Activated CD4-positive, alpha-beta T cell treated with anti-CD3 and anti-CD28 coated beads for 36 hours (primary cell): ENCODE results near the gene RAB6A. TPM values are rescaled to one million over a fixed set of nuclear protein-coding genes. Genes with fewer than 3 reads are reported as not detected.

Experiments used
- ATAC-seq: fragments of 200-7000 bp; cut with Tn5 transposase; one replicate; pipeline ENCODE4 v1.10.0; 2021; ENCODE audit warnings: mild to moderate bottlenecking, moderate library complexity
- CTCF ChIA-PET: fragments of 350-600 bp; sonication (Branson Sonifier 250); formaldehyde crosslinking; loops from one replicate; lab custom pipeline; 2021; ENCODE audit warnings: antibody characterized with exemption; lab: Charles Lee
- POLR2A ChIA-PET: fragments of 350-600 bp; sonication (Branson Sonifier 250); formaldehyde crosslinking; loops from one replicate; lab custom pipeline; 2021; ENCODE audit warnings: antibody characterized with exemption, inconsistent platforms; lab: Charles Lee
- DNase-seq: peaks from one replicate; pipeline ENCODE4 v3.0.0-alpha.2; 2020
- H3K27ac Mint-ChIP-seq: one replicate; pipeline ENCODE4 v1.8.0; 2021; ENCODE audit warnings: mixed read lengths
- H3K27me3 Mint-ChIP-seq: one replicate; pipeline ENCODE4 v1.8.0; 2021; ENCODE audit warnings: mixed read lengths
- H3K36me3 Mint-ChIP-seq: one replicate; pipeline ENCODE4 v1.8.0; 2021; ENCODE audit warnings: low read depth, mixed read lengths
- H3K4me1 Mint-ChIP-seq: one replicate; pipeline ENCODE4 v1.8.0; 2021; ENCODE audit warnings: mixed read lengths
- H3K4me3 Mint-ChIP-seq: one replicate; pipeline ENCODE4 v1.8.0; 2021; ENCODE audit warnings: mild to moderate bottlenecking, moderate library complexity, mixed read lengths
- H3K9me3 Mint-ChIP-seq: one replicate; pipeline ENCODE4 v1.8.0; 2021; ENCODE audit warnings: low read depth, mixed read lengths
- intact Hi-C, 2 experiments: fragments of 100-400 bp; cut with DNase I in 1 of 2; cut with micrococcal nuclease in 1 of 2; formaldehyde crosslinking; loops; one replicate each; pipeline versions ENCODE4 v1.14.2 to v1.15.1; 2022 to 2024; cut with DNase I, micrococcal nuclease
- total RNA-seq, 2 experiments: library from RNA; stranded (reverse); gene quantifications; one replicate each; pipeline ENCODE4 v1.2.3, GENCODE V29; 2021

Gene RAB6A
- total RNA-seq, 2 experiments from 2014 or later = 57.9 to 58.9 TPM

GRCh38 chr11:73671701-73672100 lies 89.2 kb downstream of the RAB6A start:
- Mint-ChIP-seq H3K36me3 (peaks cover 2% of the 10 kb centered on the region), H3K4me3 (no peak overlapping the region), H3K4me1 (no peaks in the 10 kb centered on the region), H3K27me3 (no peaks in the 10 kb centered on the region), H3K9me3 (no peaks in the 10 kb centered on the region), H3K27ac (no peak overlapping the region)
- ChIA-PET CTCF (interaction anchor here (0.7 to 2.2 kb wide), 2 partner anchors 10 to 471 kb away, joined by 5 to 23 read pairs; no protein-coding TSS in a partner anchor), POLR2A (no interaction called here)
- no peak for DNase-seq
- intact Hi-C loops = no loop called here
- no peak for ATAC-seq

- CTCF ChIA-PET = interaction anchor here (0.7 to 2.2 kb wide), 2 partner anchors 9 to 470 kb away, joined by 5 to 23 read pairs; no protein-coding TSS in a partner anchor
- H3K36me3 Mint-ChIP-seq = no peaks in the 10 kb centered on the region
- no peaks in the 10 kb centered on the region for H3K27me3 Mint-ChIP-seq
- no peaks in the 10 kb centered on the region for H3K9me3 Mint-ChIP-seq
- no peak overlapping the region for H3K27ac Mint-ChIP-seq
- no peak overlapping the region for H3K4me3 Mint-ChIP-seq
- no peaks in the 10 kb centered on the region for H3K4me1 Mint-ChIP-seq
- intact Hi-C loops = no loop called here
- POLR2A ChIA-PET = no interaction called here
- no peak for ATAC-seq
- no peak for DNase-seq
Measured at GRCh38 chr11:73670808-73671207, 90.1 kb downstream of the RAB6A start.

- intact Hi-C loops = loop anchor here in 1 of 2 experiments (10.0 kb wide), 1 partner anchor 263 kb away; no protein-coding TSS in a partner anchor
- DNase-seq (no peak), ATAC-seq (no peak)
- Mint-ChIP-seq H3K27ac (no peak overlapping the region), H3K36me3 (no peaks in the 10 kb centered on the region), H3K9me3 (no peaks in the 10 kb centered on the region), H3K4me1 (peaks cover 10% of the 10 kb centered on the region), H3K4me3 (no peak overlapping the region), H3K27me3 (no peaks in the 10 kb centered on the region)
- CTCF ChIA-PET = no interaction called here
- POLR2A ChIA-PET = no interaction called here
Measured at GRCh38 chr11:73667891-73668290, 93.0 kb downstream of the RAB6A start.

- intact Hi-C loops = loop anchor here in 1 of 2 experiments (10.0 kb wide), 1 partner anchor 260 kb away; no protein-coding TSS in a partner anchor
- DNase-seq = no peak
- Mint-ChIP-seq H3K4me3 (no peak overlapping the region), H3K9me3 (no peaks in the 10 kb centered on the region), H3K27me3 (no peaks in the 10 kb centered on the region), H3K27ac (no peak overlapping the region), H3K36me3 (no peaks in the 10 kb centered on the region), H3K4me1 (peaks cover 10% of the 10 kb centered on the region)
- no peak for ATAC-seq
- ChIA-PET CTCF (interaction anchor here (0.5 to 10.0 kb wide), 3 partner anchors 38 to 1652 kb away, joined by 3 to 218 read pairs (median 3); no protein-coding TSS in a partner anchor), POLR2A (no interaction called here)
Measured at GRCh38 chr11:73664877-73665276, 96.0 kb downstream of the RAB6A start.

- no peaks in the 10 kb centered on the region for H3K9me3 Mint-ChIP-seq
- no peaks in the 10 kb centered on the region for H3K36me3 Mint-ChIP-seq
- peaks cover 10% of the 10 kb centered on the region for H3K4me1 Mint-ChIP-seq
- no peak overlapping the region for H3K27ac Mint-ChIP-seq
- no peak for ATAC-seq
- CTCF ChIA-PET = interaction anchor here (0.5 to 10.0 kb wide), 3 partner anchors 37 to 1653 kb away, joined by 3 to 218 read pairs (median 75); no protein-coding TSS in a partner anchor
- POLR2A ChIA-PET = no interaction called here
- intact Hi-C loops = loop anchor here in 1 of 2 experiments (10.0 kb wide), 1 partner anchor 259 kb away; no protein-coding TSS in a partner anchor
- H3K4me3 Mint-ChIP-seq = no peak overlapping the region
- DNase-seq = no peak
- H3K27me3 Mint-ChIP-seq = no peaks in the 10 kb centered on the region
Measured at GRCh38 chr11:73663604-73664495, 97.0 kb downstream of the RAB6A start.

GRCh38 chr11:73662445-73663157 lies 98.3 kb downstream of the RAB6A start:
- H3K27me3 Mint-ChIP-seq = no peaks in the 10 kb centered on the region
- ChIA-PET POLR2A (interaction anchor here (0.7 kb wide), 1 partner anchor 314 kb away, joined by 3 read pairs; no protein-coding TSS in a partner anchor), CTCF (interaction anchor here (0.6 to 10.0 kb wide), 14 partner anchors 9 to 356 kb away, joined by 3 to 218 read pairs (median 6); partner anchors contain the start of gene PLEKHB1)
- H3K9me3 Mint-ChIP-seq = no peaks in the 10 kb centered on the region
- no peak for DNase-seq
- H3K27ac Mint-ChIP-seq = no peak overlapping the region
- peaks cover 10% of the 10 kb centered on the region for H3K4me1 Mint-ChIP-seq
- intact Hi-C loops = loop anchor here in 1 of 2 experiments (10.0 kb wide), 1 partner anchor 258 kb away; no protein-coding TSS in a partner anchor
- no peak for ATAC-seq
- no peaks in the 10 kb centered on the region for H3K36me3 Mint-ChIP-seq
- H3K4me3 Mint-ChIP-seq = no peak overlapping the region

- CTCF ChIA-PET = interaction anchor here (0.6 to 10.0 kb wide), 31 partner anchors 10 to 478 kb away, joined by 3 to 218 read pairs (median 4); partner anchors contain the start of gene PLEKHB1
- H3K4me1 Mint-ChIP-seq = peaks cover 10% of the 10 kb centered on the region
- H3K27me3 Mint-ChIP-seq = no peaks in the 10 kb centered on the region
- no peaks in the 10 kb centered on the region for H3K36me3 Mint-ChIP-seq
- POLR2A ChIA-PET = no interaction called here
- intact Hi-C loops = loop anchor here (1.0 to 10.0 kb wide), 5 partner anchors 36 to 354 kb away; no protein-coding TSS in a partner anchor
- H3K9me3 Mint-ChIP-seq = no peaks in the 10 kb centered on the region
- no peak overlapping the region for H3K27ac Mint-ChIP-seq
- DNase-seq = peak; percentile 92
- peak; percentile 92 for ATAC-seq
- peak overlapping the region; percentile 24 for H3K4me3 Mint-ChIP-seq
Measured at GRCh38 chr11:73661035-73661628, 99.7 kb downstream of the RAB6A start.

- CTCF ChIA-PET = interaction anchor here (0.6 to 10.0 kb wide), 29 partner anchors 11 to 584 kb away, joined by 3 to 218 read pairs (median 4); partner anchors contain the start of gene PLEKHB1
- H3K27me3 Mint-ChIP-seq = no peaks in the 10 kb centered on the region
- H3K9me3 Mint-ChIP-seq = no peaks in the 10 kb centered on the region
- no peaks in the 10 kb centered on the region for H3K36me3 Mint-ChIP-seq
- no peak for DNase-seq
- intact Hi-C loops = loop anchor here (1.0 to 10.0 kb wide), 5 partner anchors 35 to 353 kb away; no protein-coding TSS in a partner anchor
- peak overlapping the region; percentile 24 for H3K4me3 Mint-ChIP-seq
- H3K4me1 Mint-ChIP-seq = peaks cover 10% of the 10 kb centered on the region
- POLR2A ChIA-PET = interaction anchor here (0.7 kb wide), 1 partner anchor 35 kb away, joined by 3 read pairs; no protein-coding TSS in a partner anchor
- no peak overlapping the region for H3K27ac Mint-ChIP-seq
- ATAC-seq = peak; percentile 17
Measured at GRCh38 chr11:73660497-73661034, 100.3 kb downstream of the RAB6A start.

- ATAC-seq (no peak), DNase-seq (no peak)
- Mint-ChIP-seq H3K4me1 (peaks cover 10% of the 10 kb centered on the region), H3K27ac (no peak overlapping the region), H3K36me3 (no peaks in the 10 kb centered on the region), H3K9me3 (no peaks in the 10 kb centered on the region), H3K27me3 (no peaks in the 10 kb centered on the region), H3K4me3 (no peak overlapping the region)
- ChIA-PET POLR2A (interaction anchor here (0.7 kb wide), 1 partner anchor 34 kb away, joined by 3 read pairs; no protein-coding TSS in a partner anchor), CTCF (interaction anchor here (0.6 to 10.0 kb wide), 28 partner anchors 12 to 585 kb away, joined by 3 to 218 read pairs (median 4); partner anchors contain the start of gene PLEKHB1)
- intact Hi-C loops = loop anchor here in 1 of 2 experiments (10.0 kb wide), 1 partner anchor 255 kb away; no protein-coding TSS in a partner anchor
Measured at GRCh38 chr11:73659961-73660360, 100.9 kb downstream of the RAB6A start.

GRCh38 chr11:73656985-73657384 lies 103.9 kb downstream of the RAB6A start:
- ATAC-seq (no peak), DNase-seq (no peak)
- intact Hi-C loops = no loop called here
- Mint-ChIP-seq H3K9me3 (no peaks in the 10 kb centered on the region), H3K4me3 (no peak overlapping the region), H3K36me3 (no peaks in the 10 kb centered on the region), H3K27ac (no peak overlapping the region), H3K4me1 (no peaks in the 10 kb centered on the region), H3K27me3 (no peaks in the 10 kb centered on the region)
- ChIA-PET CTCF (interaction anchor here (10.0 kb wide), 1 partner anchor 30 kb away, joined by 218 read pairs; no protein-coding TSS in a partner anchor), POLR2A (no interaction called here)
